ENCODE data around the gene GEMIN4.
"Not testable (repeated sequence)": the region's sequence is repeated elsewhere in the genome, so short reads cannot be mapped to it uniquely, and the experiment has no call there.

The GEMIN4 gene

GRCh38 chr17:774313-774584, 22.2 kb upstream of the GEMIN4 start:
- no peak for DNase-seq

GRCh38 chr17:773467-774312, 21.6 kb upstream of the GEMIN4 start:
- DNase-seq, result no peak

- DNase-seq, result no peak
Measured at GRCh38 chr17:773016-773415, 21.0 kb upstream of the GEMIN4 start.

GRCh38 chr17:767076-767475, 15.0 kb upstream of the GEMIN4 start:
- no peak for DNase-seq

GRCh38 chr17:760371-760770, 8.3 kb upstream of the GEMIN4 start:
- DNase-seq, result no peak

- no peak for DNase-seq
Measured at GRCh38 chr17:759964-760363, 7.9 kb upstream of the GEMIN4 start.

- DNase-seq, result not testable (repeated sequence)
Measured at GRCh38 chr17:756010-756567, 4.0 kb upstream of the GEMIN4 start.

- not testable (repeated sequence) for DNase-seq
Measured at GRCh38 chr17:755319-755961, 3.4 kb upstream of the GEMIN4 start.

- DNase-seq, result no peak
Measured at GRCh38 chr17:753418-753817, 1.4 kb upstream of the GEMIN4 start.

GRCh38 chr17:752620-753219, 656 bp upstream of the GEMIN4 start:
- no peak for DNase-seq

- DNase-seq, result peak; percentile 66
Measured at GRCh38 chr17:751269-752001, 629 bp downstream of the GEMIN4 start.

GRCh38 chr17:750431-751037, 1.5 kb downstream of the GEMIN4 start:
- no peak for DNase-seq

- not testable (repeated sequence) for DNase-seq
Measured at GRCh38 chr17:749359-749758, 2.7 kb downstream of the GEMIN4 start.

GRCh38 chr17:748604-749003, 3.5 kb downstream of the GEMIN4 start:
- not testable (repeated sequence) for DNase-seq

GRCh38 chr17:746783-747629, 5.1 kb downstream of the GEMIN4 start:
- no peak for DNase-seq

- no peak for DNase-seq
Measured at GRCh38 chr17:746181-746580, 5.9 kb downstream of the GEMIN4 start.

GRCh38 chr17:745406-745805, 6.7 kb downstream of the GEMIN4 start:
- DNase-seq, result no peak

GRCh38 chr17:744937-745336, 7.1 kb downstream of the GEMIN4 start:
- DNase-seq, result no peak

GRCh38 chr17:743139-743538, 8.9 kb downstream of the GEMIN4 start:
- DNase-seq, result no peak

- no peak for DNase-seq
Measured at GRCh38 chr17:742147-742793, 9.8 kb downstream of the GEMIN4 start.

Measured in activated naive CD4-positive, alpha-beta T cell treated with anti-CD3 and anti-CD28 coated beads, Interleukin-2, amount 50 U/mL, for 16 hours (primary cell).